K562 (cell line): ENCODE results near the gene LY6G6C. TPM values are rescaled to one million over a fixed set of nuclear protein-coding genes. Genes with fewer than 3 reads are reported as not detected.
A peak's percentile ranks its signal among the peaks of the same experiment; 100 is the strongest.

ENCODE experiments used
- ATAC-seq: fragments of 200-7000 bp; cut with Tn5 transposase; 3 replicates; pipeline ENCODE4 v1.9.1; 2020; ENCODE audit warnings: moderate library complexity
- BruUV-seq: library from RNA; stranded (reverse); fragments of 400-500 nt; replicated peaks from 2 replicates; lab custom pipeline; 2021; lab: Mats Ljungman, UMichigan
- CTCF ChIA-PET: fragments of 300-600 bp; formaldehyde crosslinking; extraction: SDS; loops from one replicate; lab custom pipeline; 2021; ENCODE audit warnings: low intra/inter-chr PET ratio; lab: Yijun Ruan, JAX
- POLR2A ChIA-PET: fragments of 300-600, 350-650 bp; sonication (Branson Sonifier 250); formaldehyde crosslinking; extraction: SDS; loops from one replicate; lab custom pipeline; 2021; ENCODE audit warnings: antibody characterized with exemption, inconsistent platforms; lab: Yijun Ruan, JAX
- DNase-seq, 4 experiments: peaks; one replicate each; pipeline versions ENCODE4 v3.0.0 to v3.0.0-alpha.2; 2011 to 2018; ENCODE audit warnings: low spot score in 3 of 4, mixed read lengths in 3 of 4; ENCODE audit errors: extremely low read depth in 1 of 4
- FAIRE-seq: peaks from 2 replicates; lab custom pipeline; 2011; peaks lifted over from hg19 to GRCh38; lab: Jason Lieb, UNC
- H2AFZ ChIP-seq: 2 replicates; pipeline ENCODE4 v1.6.0; 2011; ENCODE audit warnings: low read depth, low read length, control low read depth, inconsistent platforms
- H3K27ac ChIP-seq: fragments of 200-600 bp; 3 replicates; pipeline ENCODE4 v1.8.0; 2011; ENCODE audit warnings: low read depth, mild to moderate bottlenecking, control low read depth, inconsistent platforms, low read length, moderate library complexity, mixed read lengths; ENCODE audit errors: extremely low read depth
- H3K27me3 ChIP-seq, 2 experiments: fragments of 300-600 bp in 1 of 2; 2 replicates in 1 of 2; 3 replicates in 1 of 2; pipeline versions ENCODE4 v1.6.0 to v1.8.0; 2011; ENCODE audit warnings: inconsistent platforms in 2 of 2, low read length in 2 of 2, mild to moderate bottlenecking in 1 of 2, mixed read lengths in 1 of 2, moderate library complexity in 1 of 2; ENCODE audit not compliant: control insufficient read depth in 2 of 2, insufficient read depth in 2 of 2
- H3K36me3 ChIP-seq: fragments of 300-600 bp; 3 replicates; pipeline ENCODE4 v1.8.0; 2011; ENCODE audit warnings: mild to moderate bottlenecking, low read length, inconsistent platforms; ENCODE audit not compliant: control insufficient read depth, insufficient read depth
- H3K4me1 ChIP-seq, 2 experiments: fragments of 200-600 bp in 1 of 2; replicated peaks in 1 of 2; 2 replicates in 1 of 2; 3 replicates in 1 of 2; pipeline versions ENCODE4 v1.5.1 to v1.8.0; 2011; ENCODE audit warnings: inconsistent platforms in 2 of 2, low read length in 2 of 2, mild to moderate bottlenecking in 1 of 2, mixed read lengths in 1 of 2, moderate library complexity in 1 of 2; ENCODE audit not compliant: control insufficient read depth in 2 of 2, insufficient read depth in 2 of 2
- H3K4me2 ChIP-seq: 2 replicates; pipeline ENCODE4 v1.6.1; 2011; ENCODE audit warnings: low read length, control low read depth, inconsistent platforms, mixed read lengths; ENCODE audit not compliant: insufficient read depth
- H3K4me3 ChIP-seq: fragments of 200-600 bp; sonication (generic), shearing (Covaris generic); 2 replicates; pipeline ENCODE4 v1.5.1; 2016; ENCODE audit warnings: control low read depth, inconsistent platforms
- H3K79me2 ChIP-seq: fragments of 200-600 bp; 3 replicates; pipeline ENCODE4 v1.8.0; 2011; ENCODE audit warnings: low read length, inconsistent platforms; ENCODE audit not compliant: control insufficient read depth, insufficient read depth
- H3K9ac ChIP-seq, 2 experiments: 2 replicates each; pipeline versions ENCODE4 v1.6.0 to v1.6.1; 2011; ENCODE audit warnings: low read depth in 2 of 2, low read length in 2 of 2, control low read depth in 1 of 2, inconsistent platforms in 1 of 2, mild to moderate bottlenecking in 1 of 2, mixed read lengths in 1 of 2; ENCODE audit not compliant: insufficient read depth in 1 of 2
- H3K9me1 ChIP-seq: one replicate; pipeline ENCODE4 v1.6.0; 2011; ENCODE audit warnings: inconsistent platforms, mild to moderate bottlenecking, low read length, moderate library complexity; ENCODE audit not compliant: control insufficient read depth, insufficient read depth
- H3K9me3 ChIP-seq: replicated peaks from 2 replicates; pipeline ENCODE4 v1.5.1; 2011; ENCODE audit warnings: low read depth, low read length, inconsistent platforms; ENCODE audit not compliant: control insufficient read depth, insufficient read depth
- H4K20me1 ChIP-seq: replicated peaks from 2 replicates; pipeline ENCODE4 v1.6.1; 2011; ENCODE audit warnings: low read length, inconsistent platforms, mixed read lengths; ENCODE audit not compliant: control insufficient read depth, insufficient read depth
- BCL6 ChIP-seq: fragments of 250-450 bp; sonication (Bioruptor Pico); IDR thresholded peaks from 2 replicates; pipeline ENCODE4 v1.4.0; 2020
- PTRF ChIP-seq: fragments of 450-650 bp; IDR thresholded peaks from 2 replicates; pipeline ENCODE4 v1.6.1; 2016; ENCODE audit warnings: mild to moderate bottlenecking, missing genetic modification characterization, missing compliant biosample characterization
- ZNF592 ChIP-seq: fragments of 450-650 bp; IDR thresholded peaks from 2 replicates; pipeline ENCODE4 v1.6.1; 2017; ENCODE audit warnings: antibody characterized with exemption, mild to moderate bottlenecking
- ZNF740 ChIP-seq, 3 experiments: fragments of 200-800 bp in 1 of 3; sonication (Bioruptor generic) in 1 of 3; sonication (generic) in 1 of 3; formaldehyde crosslinking in 1 of 3; IDR thresholded peaks; 2 replicates each; pipeline versions ENCODE4 v1.6.1 to v1.8.0; 2016 to 2022; ENCODE audit warnings: mild to moderate bottlenecking in 2 of 3, missing compliant biosample characterization in 2 of 3, missing genetic modification characterization in 2 of 3, missing genetic modification reagents in 1 of 3
- WGBS: fragments of 100-300 bp; shearing (Covaris generic); methylation state at CpG from one replicate; pipeline ENCODE4 v1.1.6; 2016; ENCODE audit warnings: low coverage, mixed read lengths; ENCODE audit not compliant: insufficient coverage; ENCODE audit errors: missing lambda C conversion rate; 5-methylcytosine and 5-hydroxymethylcytosine counted together
- in situ Hi-C: fragments of 300-500 bp; cut with MboI; formaldehyde crosslinking; loops from 4 replicates; pipeline ENCODE4 v1.15.0; 2018; ENCODE audit warnings: inconsistent platforms, mixed read lengths
- intact Hi-C: fragments of 100-400 bp; cut with micrococcal nuclease; formaldehyde crosslinking; loops from 2 replicates; pipeline ENCODE4 v1.14.2; 2022
- polyA plus RNA-seq, 8 experiments: library from polyadenylated mRNA; depleted of rRNA in 4 of 8; stranded (reverse) in 5 of 8; unstranded in 3 of 8; fragments of >200 nt; fragmentation: Nextera tagmentation in 2 of 8; fragmentation: Illumina TruSeq in 1 of 8; extraction: Ambion mirVana in 2 of 8; extraction: Trizol in 1 of 8; gene quantifications; 2 replicates each; pipeline versions ENCODE4 v1.2.1 to v1.2.3, GENCODE V29; 2011 to 2014; ENCODE audit warnings: inconsistent platforms in 1 of 8, missing spikeins in 1 of 8
- total RNA-seq, 7 experiments: library from RNA; depleted of rRNA in 6 of 7; stranded (reverse); fragments of >200 nt in 6 of 7; fragmentation: Illumina TruSeq in 2 of 7; extraction: Trizol in 2 of 7; gene quantifications; 2 replicates each; pipeline versions ENCODE4 v1.2.1 to v1.2.3, GENCODE V29; 2011 to 2021; ENCODE audit warnings: low replicate concordance in 1 of 7

Gene LY6G6C
- total and polyA plus RNA-seq, 9 of the 15 experiments (the other 6 are each of a cell fraction or from before 2014, with no cell fraction given) = 0.06 to 0.20 TPM; not detected in 7

GRCh38 chr6:31692353-31692752 is 29.2 kb downstream of the LY6G6C start:
- H4K20me1 ChIP-seq = no peaks in the 10 kb centered on the region
- no TSS peak for BruUV-seq
- ChIA-PET POLR2A (interaction anchor here (0.6 to 7.1 kb wide), 15 partner anchors 8 to 223 kb away, joined by 3 to 158 read pairs (median 4); partner anchors contain the start of genes ABHD16A, CLIC1, GPANK1 and HSPA1A), CTCF (no interaction called here)
- H3K9ac ChIP-seq = peak overlapping the region in 1 of 2 experiments; percentile 62; a peak in 2 of 4 replicates
- peaks cover 90% of the 10 kb centered on the region for H3K36me3 ChIP-seq
- no peak for TF ChIP-seq BCL6 (CRISPR knock-in tag)
- TF ChIP-seq PTRF (tag) = no peak
- 0 out of 2 replicates have a peak, but pooled peaks have one; percentile 42 for TF ChIP-seq ZNF740 (CRISPR knock-in tag; IDR thresholded peaks at IDR 0.05)
- TF ChIP-seq ZNF740 (tag; IDR thresholded peaks at IDR 0.05) = 0 out of 4 replicates have a peak, but pooled peaks of 1 of the 2 experiments have one; percentile 0
- 0 out of 2 replicates have a peak, but pooled peaks have one; percentile 15 for TF ChIP-seq ZNF592
- WGBS = 70% methylated on average over 4 of the region's 4 CpGs
- H3K27ac ChIP-seq = peak overlapping the region; percentile 3; the same call in 1 of the 3 replicates
- in situ Hi-C loops (no loop called here), intact Hi-C loops (no loop called here)
- no peak overlapping the region for H2AFZ ChIP-seq
- H3K79me2 ChIP-seq = 0 out of 3 replicates have a peak, but pooled peaks cover under 1% of the 10 kb centered on the region
- no peaks in the 10 kb centered on the region for H3K9me1 ChIP-seq
- H3K4me2 ChIP-seq = no peak overlapping the region
- FAIRE-seq (no peak), ATAC-seq (no peak), DNase-seq (no peak)
- no peaks in the 10 kb centered on the region for H3K27me3 ChIP-seq
- no peak overlapping the region for H3K4me3 ChIP-seq
- peaks cover 50 to 52% of the 10 kb centered on the region in 2 experiments for H3K4me1 ChIP-seq
- no peaks in the 10 kb centered on the region for H3K9me3 ChIP-seq
